ENCODE measurements around the gene CREB5.

The CREB5 gene

DNA sequence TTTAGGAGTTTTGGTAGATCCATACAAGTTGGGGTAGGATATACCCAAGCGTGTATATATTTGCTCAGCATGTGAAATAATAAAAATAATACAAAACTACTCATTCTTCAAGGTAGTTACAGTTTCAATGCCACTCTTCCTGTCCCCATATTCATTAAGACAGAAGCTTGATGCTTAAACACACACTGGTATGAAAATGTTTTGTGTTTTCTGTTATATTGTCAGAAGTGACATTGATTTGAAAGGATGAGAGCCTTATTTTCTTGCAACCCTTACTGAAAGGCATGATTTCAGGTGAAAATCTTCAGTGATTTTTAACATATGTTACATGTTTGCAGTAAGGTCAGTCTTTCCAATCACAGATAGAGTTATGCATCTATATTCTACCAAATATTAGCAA, 312.2 kb downstream of the CREB5 start:
- DNase-seq, result no peak

DNA sequence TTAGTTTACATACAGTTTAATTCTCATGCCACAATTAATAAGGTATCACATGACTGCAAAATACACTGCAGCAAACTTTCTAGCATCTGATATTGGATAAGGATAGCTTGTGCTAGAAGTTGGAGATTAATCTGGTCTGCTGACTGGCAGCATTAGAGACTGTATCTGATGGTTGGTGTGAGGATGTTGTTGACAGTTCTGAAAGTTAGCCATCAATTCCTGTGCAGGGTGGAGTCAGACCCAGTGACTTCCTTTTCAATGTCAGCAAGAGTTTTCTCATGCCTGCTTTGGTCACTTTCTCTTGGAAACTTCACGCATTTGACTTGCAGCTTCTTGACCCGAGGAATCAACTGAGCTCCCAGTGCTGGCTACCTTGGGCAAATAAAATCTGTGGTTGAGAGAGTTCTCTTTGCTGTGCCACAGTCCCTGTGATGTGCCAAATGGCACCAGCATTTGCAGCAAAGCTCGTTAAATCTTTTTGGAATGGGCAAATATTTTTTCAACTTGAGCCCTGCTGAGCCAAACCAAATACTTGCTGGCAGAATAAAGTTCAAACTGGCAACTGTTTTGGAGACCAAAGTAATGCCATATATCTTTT, 312.8 kb downstream of the CREB5 start:
- no peak for DNase-seq

DNA sequence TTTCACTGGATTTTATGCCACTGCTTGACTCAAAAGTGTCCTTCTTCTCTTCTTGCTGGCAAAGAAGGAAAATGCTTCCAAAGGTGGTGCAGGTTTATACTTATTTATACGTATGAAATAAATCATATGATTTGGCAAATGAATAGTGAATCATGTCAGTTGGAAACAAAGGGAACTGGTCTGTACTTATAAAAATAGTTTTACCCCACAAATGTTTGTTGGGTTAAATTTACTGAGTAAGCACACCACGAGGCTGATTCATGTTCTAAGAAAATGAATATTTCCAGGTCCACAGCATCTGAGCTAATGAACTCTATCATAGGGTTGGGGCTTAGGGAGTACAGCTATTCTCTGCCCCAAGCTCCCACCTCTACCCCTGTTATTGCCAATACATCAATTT, 313.6 kb downstream of the CREB5 start:
- DNase-seq, result no peak

DNA sequence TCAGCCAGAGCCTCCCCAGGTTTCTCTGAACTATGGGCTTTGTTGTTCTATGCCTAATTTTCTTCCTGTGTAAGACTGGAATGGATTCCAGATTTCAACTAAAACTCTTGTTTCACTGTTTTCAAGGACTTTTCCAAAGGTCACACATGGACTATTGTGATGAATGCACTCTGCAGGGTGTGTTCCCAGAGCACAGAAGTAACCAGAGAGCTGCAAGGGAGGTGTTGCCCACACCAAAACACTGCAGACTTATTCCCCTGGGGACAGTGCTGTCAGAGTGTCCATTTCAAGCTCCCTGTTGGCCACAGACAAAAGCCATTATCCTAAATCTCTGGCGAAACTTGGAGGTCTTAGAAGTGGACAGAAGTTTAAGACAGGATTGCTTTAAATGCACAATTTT, 314.2 kb downstream of the CREB5 start:
- DNase-seq, result no peak

DNA sequence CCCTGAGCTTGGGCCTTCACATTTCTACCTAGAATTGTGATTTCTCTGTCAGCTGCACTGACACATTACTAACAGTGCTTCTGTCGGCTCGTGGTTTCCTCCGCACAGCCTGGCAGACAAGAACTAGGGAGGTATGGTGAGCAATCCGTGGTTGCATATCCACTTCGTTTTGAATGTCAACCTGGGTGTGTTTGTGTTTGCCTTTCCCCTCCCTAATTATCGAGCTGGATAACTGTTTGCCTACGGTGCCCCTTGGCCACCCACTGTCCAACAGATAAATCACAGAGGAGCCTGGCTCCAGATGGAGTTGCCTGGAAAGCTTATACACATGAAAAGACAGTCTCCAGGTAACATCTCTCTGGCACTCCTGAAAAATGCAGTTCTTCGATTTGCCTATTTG, 317.0 kb downstream of the CREB5 start:
- DNase-seq, result no peak

DNA sequence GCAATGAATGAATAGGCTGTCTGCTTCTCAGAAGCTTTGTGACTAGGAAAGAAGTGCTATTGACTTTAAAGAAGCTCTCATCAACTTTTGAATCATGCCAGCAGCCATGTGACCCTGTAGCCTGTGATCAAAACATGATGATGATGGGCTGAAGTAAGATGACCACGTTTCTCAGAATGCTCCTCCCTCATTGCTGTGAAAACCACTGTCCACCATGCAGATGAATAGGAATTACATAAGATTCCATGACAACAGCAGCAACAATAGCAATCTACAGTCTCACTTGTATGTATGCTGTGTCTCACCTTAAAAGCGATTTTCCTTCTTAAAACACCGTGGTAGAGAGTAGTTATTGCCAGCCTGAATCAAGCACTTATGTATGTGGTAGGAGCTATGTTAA, 317.4 kb downstream of the CREB5 start:
- DNase-seq, result no peak

DNA sequence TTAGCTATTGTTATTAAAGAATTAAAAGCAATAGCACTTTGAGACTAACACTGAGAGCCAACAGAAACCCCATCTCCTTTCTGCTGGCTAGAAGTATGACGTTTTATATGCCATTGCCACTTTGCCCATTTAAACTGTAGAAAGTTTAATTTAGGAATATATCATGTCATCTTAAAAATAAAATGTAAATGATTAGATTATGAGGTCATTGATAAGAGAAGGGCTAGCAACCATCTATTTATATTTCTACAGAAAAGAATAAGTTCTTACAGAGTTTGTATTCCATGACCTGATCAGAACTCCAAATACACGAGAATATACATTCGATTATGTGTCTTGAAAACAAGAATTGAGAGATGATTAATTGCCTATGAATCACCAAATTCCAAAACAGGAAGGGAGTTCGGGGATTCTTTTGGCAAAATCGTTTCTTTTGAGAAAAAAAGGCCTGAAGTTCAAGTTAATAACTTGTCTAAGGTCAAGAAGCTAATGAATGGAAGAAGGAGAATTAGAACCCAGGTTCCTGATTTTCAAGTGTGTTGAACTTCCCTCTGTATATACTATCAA, 318.9 kb downstream of the CREB5 start:
- DNase-seq, result no peak

DNA sequence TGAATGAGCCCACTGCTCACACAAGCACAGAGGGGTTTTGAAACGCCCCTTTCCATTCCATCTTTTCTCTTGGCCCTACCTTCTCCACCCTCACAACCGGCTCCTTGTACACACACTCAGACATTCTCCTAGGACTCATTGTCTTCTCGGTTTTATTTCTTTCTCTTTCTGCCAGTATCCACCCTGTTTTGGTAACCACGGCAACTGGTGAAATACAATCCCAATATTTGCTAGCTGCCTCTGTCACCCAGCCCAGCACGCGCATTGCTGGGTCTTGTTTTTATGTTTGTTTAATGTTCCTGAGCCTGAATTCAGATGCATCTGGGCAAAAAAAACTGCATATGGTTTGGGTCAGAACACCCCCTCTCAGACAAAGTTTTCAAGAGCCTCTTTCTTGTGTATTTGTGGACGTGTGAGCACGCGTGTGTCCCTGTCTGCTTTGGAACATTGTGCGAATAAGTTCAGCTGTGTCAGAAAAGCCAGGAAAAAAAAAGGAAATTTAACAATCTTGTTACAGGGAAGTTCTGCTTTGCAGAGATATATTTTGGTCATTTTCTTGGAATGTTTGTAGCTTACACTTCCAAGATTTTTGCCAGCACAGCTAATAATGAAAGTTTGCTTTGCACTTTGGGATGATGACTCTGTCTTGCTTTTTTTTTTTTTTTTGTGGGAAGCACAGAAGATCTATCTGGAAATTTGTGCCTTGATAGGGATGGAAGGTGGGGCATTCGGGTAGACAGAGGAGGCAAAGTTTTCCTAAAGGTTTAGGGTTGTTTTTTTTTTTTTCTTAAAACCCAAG, 320.0 kb downstream of the CREB5 start:
- DNase-seq, result no peak

DNA sequence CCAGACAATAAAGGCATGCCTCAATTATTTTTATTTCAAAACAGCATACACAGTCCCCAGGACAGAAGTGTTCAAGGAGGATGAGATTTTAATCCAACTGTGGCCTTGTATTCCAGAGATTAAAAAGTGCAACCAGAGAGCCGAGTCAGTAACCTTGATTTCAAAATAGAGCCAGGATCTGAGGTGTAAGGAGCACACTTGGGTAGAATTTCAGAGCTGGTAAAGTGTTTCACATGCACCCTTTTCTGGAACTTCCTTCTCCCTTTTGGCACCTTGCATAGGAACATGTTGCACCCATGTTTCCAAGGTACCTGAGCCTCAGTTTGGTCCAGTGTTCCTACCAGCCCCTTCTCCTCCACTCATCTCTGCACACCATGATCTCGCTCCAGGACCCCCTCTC, 320.7 kb downstream of the CREB5 start:
- no peak for DNase-seq

DNA sequence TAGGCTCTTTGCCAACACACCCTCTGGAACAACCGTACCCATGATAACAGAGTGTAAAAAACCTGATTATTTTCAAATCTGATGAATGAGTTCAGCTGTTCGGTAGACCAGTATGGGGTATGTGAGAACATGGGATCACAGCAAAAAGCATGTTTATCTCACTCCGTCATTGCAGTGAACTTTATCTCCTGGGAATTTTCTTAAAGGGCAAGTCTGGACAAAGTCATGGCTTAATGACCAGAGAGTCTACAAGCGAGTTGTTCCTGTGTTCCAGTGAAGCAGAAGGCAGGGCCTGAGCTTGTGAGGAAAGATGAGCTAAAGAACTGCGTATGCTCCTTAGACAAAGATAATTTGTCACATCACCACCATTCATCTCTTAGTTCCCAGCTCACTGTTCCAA, 326.1 kb downstream of the CREB5 start:
- DNase-seq, result no peak

DNA sequence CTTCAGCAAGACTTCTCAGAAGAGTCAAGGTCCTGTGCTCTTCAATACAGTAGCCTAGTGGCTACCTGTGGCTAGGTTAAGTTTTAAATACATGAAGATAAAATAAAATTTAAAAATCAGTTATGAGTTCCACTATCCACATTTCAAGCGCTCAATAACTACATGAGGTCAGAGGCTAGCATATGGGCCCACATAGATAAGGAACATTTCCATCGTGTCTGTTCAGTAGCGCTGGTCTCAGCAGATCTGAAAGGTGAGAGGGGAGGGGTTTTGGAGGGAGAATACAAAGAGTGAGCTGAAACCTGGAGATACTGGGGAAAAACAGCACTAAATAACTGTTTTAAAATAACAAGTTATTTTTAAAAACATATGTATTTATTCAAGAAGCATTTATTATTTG, 326.8 kb downstream of the CREB5 start:
- no peak for DNase-seq

DNA sequence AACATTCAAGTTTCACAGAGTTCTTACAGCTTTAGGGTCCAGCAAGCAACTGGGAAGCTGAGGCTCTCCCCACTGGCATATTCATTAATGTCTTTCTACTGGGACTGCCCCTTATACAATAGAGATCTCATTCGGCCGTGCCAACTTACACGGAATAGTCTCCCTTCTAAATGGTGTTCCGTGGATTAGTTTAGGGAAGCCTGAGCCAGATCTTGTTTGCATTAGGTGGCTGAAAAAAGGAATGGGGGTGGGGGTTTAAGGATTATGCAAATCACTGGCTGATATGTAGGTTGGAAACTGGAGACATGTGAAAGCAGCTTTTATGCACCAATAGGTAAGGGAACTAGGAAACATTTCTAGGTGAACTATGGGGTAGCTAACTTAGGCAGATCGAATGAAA, 327.5 kb downstream of the CREB5 start:
- no peak for DNase-seq

DNA sequence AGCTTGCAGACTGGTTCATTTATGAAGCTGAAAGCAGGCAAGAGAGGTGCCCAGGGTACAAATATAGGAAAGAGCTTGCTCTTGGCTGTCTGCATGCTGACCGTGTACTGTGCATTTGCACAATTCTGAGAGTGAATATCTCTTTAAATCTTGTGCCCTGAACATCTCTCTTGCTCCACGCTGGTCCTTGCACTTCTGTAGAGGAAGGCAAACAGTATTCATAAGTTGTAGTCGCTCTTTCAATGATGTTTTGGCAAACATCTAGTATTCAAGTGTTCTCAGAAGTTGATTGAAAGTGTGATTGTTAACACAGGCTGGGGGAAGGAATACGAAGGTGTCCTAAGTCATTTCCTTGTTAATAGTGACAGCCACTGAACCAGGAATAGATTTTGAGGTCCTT, 332.6 kb downstream of the CREB5 start:
- DNase-seq, result no peak

DNA sequence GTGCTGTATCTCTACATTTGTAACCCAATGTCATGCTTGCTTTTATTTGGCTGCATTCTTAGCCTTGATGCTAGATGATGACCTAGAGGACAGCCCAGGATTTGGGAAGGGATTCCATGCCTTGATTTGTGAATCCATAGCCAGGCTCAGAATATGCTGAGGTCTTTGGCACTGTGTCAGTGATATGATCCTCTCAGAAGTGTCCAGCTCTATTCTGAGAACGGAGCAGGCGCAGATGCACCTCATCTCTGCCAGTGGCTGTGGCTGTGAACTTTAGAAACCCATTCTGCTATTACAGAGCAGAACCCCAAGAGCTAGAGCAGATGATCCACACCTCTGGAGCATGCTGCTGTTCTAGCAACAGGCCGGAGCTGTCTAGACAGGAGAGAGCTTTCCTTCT, 333.0 kb downstream of the CREB5 start:
- no peak for DNase-seq

DNA sequence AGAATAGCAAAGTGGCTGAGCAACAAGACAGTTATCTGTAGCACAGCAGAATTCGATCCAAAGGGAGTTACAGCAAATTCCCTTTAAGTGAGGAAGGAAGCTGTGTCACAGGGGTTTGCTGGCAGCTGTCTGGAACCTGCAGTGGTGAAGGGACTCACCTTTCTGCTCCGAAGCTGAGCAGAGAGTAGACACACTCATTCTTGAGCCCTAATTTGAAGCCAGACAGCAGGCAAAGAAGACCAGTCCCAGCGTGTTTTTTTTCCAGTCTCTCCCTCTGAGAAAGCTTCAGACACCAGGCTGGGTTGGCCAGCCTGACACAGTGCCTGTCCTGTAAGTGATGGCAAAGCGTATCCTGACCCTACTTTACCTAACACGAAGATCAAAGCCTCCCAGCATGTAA, 335.1 kb downstream of the CREB5 start:
- DNase-seq, result no peak

DNA sequence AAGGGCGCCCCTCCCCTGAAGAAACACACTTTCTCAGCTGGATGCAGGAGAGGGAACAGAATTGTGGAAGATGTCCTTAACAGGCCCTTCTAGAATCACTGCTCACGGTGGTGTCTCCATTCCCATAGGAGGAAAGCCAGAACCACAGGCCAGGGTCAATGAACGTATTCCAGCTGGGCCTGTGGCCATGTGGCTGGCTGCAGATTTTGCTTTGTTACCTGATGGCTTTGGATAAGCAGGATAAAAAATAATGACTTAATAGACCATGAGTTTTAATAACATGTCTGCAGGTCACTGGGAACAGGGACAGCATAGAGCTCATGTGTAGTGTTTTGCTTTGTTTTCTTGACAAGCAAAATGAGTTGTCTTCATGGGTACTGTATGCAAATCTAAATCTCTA, 335.5 kb downstream of the CREB5 start:
- no peak for DNase-seq

DNA sequence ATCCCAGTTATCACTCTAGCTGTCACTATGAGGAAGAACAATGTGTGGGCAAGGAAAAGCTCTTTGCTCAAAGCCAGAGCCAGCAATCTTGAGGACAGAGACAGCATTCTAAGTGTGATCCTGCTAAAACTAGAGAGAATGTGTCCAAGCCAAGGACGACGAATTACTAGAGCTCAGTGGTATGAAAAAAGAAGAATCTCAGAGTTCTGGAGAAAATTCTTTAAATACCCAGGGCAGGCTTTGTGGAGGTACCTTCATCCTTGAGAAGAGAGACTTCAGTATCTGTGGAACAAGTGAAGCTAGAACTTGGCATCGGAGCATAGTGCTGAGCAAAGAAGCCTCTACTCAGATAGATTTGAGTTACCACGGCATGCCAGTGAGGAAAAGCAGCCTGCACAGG, 336.0 kb downstream of the CREB5 start:
- no peak for DNase-seq

DNA sequence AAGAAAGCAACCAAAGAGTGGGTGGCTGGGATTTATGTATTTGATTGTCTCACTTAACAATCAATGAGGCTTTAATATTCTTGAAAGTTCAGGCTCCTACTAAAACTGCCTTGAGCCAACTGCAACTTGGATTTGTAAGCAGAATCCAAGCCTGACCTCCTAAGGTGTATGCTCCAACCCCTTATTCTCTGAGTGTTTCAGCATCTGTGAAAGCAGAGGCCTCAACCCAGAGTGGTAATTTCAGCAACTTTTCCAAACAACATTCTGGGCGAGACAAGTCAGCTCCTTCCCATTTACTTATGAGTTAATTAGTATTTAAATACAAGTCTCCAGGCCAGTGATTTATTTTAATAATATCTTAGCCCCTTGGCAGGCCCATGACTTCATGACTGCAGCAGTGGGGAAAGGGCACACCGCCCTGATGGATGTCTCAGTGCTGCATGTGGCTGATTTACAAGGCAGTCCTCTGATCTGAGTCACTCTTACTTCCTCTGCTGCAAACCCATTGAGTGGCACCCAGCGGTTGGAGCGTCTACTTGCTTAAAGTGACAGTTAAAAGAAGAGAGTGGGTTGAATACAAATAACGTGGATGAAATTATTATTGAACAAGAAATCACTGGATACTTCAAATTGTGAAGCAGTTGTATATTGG, 336.7 kb downstream of the CREB5 start:
- DNase-seq, result no peak

DNA sequence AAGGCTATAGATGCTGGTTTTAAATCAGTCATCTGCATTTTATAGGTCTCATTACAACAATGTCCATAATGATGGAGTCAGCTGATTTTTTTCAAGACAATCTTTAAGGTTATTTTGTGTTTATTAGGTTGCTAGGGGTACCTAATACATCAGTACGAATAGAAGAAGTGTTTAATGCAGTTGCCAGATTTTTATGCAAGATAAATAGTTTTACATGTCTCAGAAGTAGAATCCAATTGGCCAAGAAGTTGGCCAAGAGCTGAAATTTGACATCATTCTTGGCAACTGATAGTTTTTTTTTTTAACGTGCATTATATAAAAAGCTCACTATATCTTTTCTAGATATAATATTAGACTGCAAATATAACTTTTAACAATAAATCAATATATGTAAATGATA, 337.3 kb downstream of the CREB5 start:
- no peak for DNase-seq

DNA sequence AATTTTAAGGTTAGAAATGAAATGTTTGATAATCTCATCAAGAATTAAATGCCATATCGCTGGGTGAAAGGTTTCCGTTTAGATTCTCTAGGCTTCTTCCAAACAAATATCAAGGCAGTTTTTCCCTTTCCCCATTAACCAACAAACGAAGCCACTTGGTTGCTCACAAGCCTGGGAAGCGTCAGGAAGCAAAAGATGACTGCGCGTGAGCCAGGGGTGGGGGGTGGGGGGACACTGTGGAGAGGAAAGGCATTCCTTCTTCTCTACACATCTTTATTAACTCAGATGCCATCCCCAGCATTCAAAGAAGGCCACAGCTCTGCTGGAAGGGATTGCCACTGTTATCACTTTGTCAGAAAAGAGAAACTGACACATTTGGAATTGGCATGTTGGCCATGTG, 338.7 kb downstream of the CREB5 start:
- no peak for DNase-seq

DNA sequence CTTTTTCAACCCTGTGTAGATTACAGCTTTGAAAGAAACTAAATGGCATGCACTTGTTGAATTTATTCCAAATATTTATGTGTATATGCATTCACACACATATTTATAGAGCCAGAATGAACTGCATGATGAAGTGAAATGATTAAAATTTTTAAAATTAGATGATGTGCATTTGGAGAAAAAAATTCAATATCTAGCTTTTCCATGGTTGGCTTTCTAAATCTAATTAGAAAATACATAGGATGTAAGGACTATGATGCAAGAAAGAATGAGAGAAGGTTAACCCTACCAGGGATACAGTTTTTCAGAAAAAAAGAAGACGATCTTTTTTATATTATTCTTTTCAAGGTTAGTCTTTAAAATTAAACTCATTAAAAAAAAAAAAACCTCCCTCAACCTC, 341.3 kb downstream of the CREB5 start:
- no peak for DNase-seq

DNA sequence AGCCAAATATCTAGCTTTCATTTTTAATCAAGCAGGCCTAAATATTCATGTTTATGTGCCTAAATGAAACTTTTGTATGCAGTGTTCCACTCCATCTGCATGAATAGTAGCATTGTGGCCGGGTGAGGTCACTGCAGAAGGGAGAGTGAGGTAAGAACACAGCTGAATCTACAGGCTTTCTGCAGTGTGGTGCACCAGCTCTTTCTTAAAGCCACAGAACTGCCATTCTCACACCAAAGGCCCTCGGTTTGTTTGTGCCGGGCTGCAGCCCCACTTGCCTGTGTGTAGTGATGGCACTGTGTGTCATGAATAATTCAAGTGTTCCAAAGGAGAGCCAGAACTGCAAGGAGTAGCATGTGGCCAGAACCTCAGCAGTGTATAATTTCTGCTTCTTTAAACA, 341.7 kb downstream of the CREB5 start:
- DNase-seq, result no peak

DNA sequence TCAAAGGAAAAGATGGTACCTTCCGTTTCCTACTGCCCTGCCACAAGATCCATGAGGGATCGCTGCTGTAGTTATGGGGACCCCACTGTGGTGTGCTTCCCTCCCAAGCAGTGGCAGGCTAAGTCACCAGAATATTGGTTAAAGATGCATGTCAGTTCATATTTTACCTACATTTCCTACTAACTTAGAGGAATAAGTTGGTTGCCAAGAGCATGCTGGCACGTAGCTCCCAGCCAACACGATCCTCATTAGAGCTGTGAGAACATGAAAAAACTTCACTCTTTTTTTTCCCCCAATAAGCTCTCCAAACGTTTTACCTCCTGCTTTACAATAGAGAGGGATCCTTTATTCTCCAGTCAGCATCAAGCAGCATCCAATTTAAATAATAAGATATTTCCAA, 342.1 kb downstream of the CREB5 start:
- no peak for DNase-seq

DNA sequence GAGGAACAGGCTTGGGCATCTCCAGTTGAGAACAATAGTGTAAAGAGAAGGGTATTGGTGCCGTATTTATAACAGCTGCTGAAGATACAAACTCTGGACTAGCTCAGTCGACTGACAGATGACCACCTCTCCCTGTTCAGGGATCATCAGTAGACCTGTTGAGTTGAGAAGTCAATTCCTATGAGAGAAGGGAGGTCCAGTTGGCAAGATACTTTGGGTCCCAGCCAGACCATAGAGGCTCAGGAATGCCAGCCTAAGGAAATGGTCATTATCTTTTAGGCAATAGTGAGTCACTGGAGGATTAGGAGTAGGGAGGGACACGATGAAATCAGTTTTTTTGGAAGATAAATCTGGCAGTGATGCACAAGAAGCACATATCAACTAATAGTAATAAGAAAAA, 342.9 kb downstream of the CREB5 start:
- no peak for DNase-seq

Measured in CD4-positive, alpha-beta T cell treated with Interleukin-17A for 4 hours (primary cell).